SK-N-SH (cell line): ENCODE measurements around the gene MEF2D. TPM values are rescaled to one million over a fixed set of nuclear protein-coding genes. Genes with fewer than 3 reads are reported as not detected.

Source experiments
- CTCF ChIA-PET: fragments of 300-600, 350-600 bp; formaldehyde crosslinking; extraction: SDS; loops from one replicate; lab custom pipeline; 2021; lab: Yijun Ruan, JAX
- POLR2A ChIA-PET: fragments of 350-600 bp; sonication (Branson Sonifier 250); formaldehyde crosslinking; extraction: SDS; loops from one replicate; lab custom pipeline; 2020; ENCODE audit warnings: antibody characterized with exemption, inconsistent platforms; lab: Yijun Ruan, JAX
- DNase-seq: peaks from one replicate; pipeline ENCODE4 v3.0.0; 2012
- H2AFZ ChIP-seq: fragments of 200-600 bp; sonication (generic); 2 replicates; pipeline ENCODE4 v1.8.1; 2016; ENCODE audit warnings: antibody characterized with exemption, mild to moderate bottlenecking, low read depth
- H3F3A ChIP-seq: fragments of 200-600 bp; sonication (generic); replicated peaks from 2 replicates; pipeline ENCODE3; 2016; ENCODE audit warnings: antibody characterized with exemption, mild to moderate bottlenecking; ENCODE audit not compliant: insufficient read depth
- H3K27ac ChIP-seq, 2 experiments: fragments of 200-500 bp in 1 of 2; fragments of 200-600 bp in 1 of 2; sonication (Bioruptor generic) in 1 of 2; sonication (generic), shearing (Covaris generic) in 1 of 2; 2 replicates each; pipeline versions ENCODE4 v1.5.1 to v1.6.1; 2014 to 2016; ENCODE audit warnings: low read depth in 2 of 2, inconsistent platforms in 1 of 2, low read length in 1 of 2, mild to moderate bottlenecking in 1 of 2, mixed read lengths in 1 of 2
- H3K27me3 ChIP-seq: fragments of 200-600 bp; sonication (generic), shearing (Covaris generic); 2 replicates; pipeline ENCODE4 v1.6.1; 2016; ENCODE audit warnings: mixed run types; ENCODE audit not compliant: insufficient read depth
- H3K36me3 ChIP-seq, 2 experiments: fragments of 200-500 bp in 1 of 2; fragments of 200-600 bp in 1 of 2; sonication (Bioruptor generic) in 1 of 2; sonication (generic) in 1 of 2; replicated peaks in 1 of 2; 2 replicates each; pipeline versions ENCODE3 to v1.5.1; 2014 to 2016; ENCODE audit warnings: low read length in 1 of 2, mild to moderate bottlenecking in 1 of 2; ENCODE audit not compliant: insufficient read depth in 2 of 2, control insufficient read depth in 1 of 2
- H3K4me1 ChIP-seq, 2 experiments: fragments of 200-500 bp in 1 of 2; fragments of 200-600 bp in 1 of 2; sonication (Bioruptor generic) in 1 of 2; sonication (generic), shearing (Covaris generic) in 1 of 2; 2 replicates each; pipeline versions ENCODE4 v1.5.1 to v1.6.1; 2014 to 2016; ENCODE audit warnings: low read depth in 1 of 2, low read length in 1 of 2, mixed run types in 1 of 2; ENCODE audit not compliant: insufficient read depth in 2 of 2, control insufficient read depth in 1 of 2
- H3K4me2 ChIP-seq: fragments of 200-600 bp; sonication (generic), shearing (Covaris generic); 2 replicates; pipeline ENCODE4 v1.6.1; 2017; ENCODE audit warnings: mixed run types
- H3K4me3 ChIP-seq, 2 experiments: fragments of 200-500 bp in 1 of 2; fragments of 200-600 bp in 1 of 2; sonication (Bioruptor generic) in 1 of 2; sonication (generic), shearing (Covaris generic) in 1 of 2; 2 replicates each; pipeline versions ENCODE4 v1.5.1 to v1.8.1; 2014 to 2016; ENCODE audit warnings: low read depth in 2 of 2, inconsistent platforms in 1 of 2, low read length in 1 of 2, mild to moderate bottlenecking in 1 of 2, mixed read lengths in 1 of 2, moderate library complexity in 1 of 2
- H3K79me2 ChIP-seq: fragments of 200-600 bp; sonication (generic); 2 replicates; pipeline ENCODE4 v1.8.1; 2017; ENCODE audit warnings: mild to moderate bottlenecking; ENCODE audit not compliant: insufficient read depth
- H3K9ac ChIP-seq: fragments of 200-600 bp; sonication (generic); 2 replicates; pipeline ENCODE4 v1.6.1; 2017; ENCODE audit warnings: mixed run types
- H3K9me2 ChIP-seq: fragments of 200-600 bp; sonication (generic); 2 replicates; pipeline ENCODE4 v1.6.1; 2017; ENCODE audit warnings: mixed run types
- H3K9me3 ChIP-seq: fragments of 200-600 bp; sonication (generic); 2 replicates; pipeline ENCODE4 v1.6.1; 2017; ENCODE audit warnings: mixed run types, mild to moderate bottlenecking, moderate library complexity
- H4K20me1 ChIP-seq: fragments of 200-600 bp; sonication (generic); 2 replicates; pipeline ENCODE4 v1.6.1; 2017; ENCODE audit warnings: mild to moderate bottlenecking, mixed run types; ENCODE audit not compliant: insufficient read depth
- ELF1 ChIP-seq: IDR thresholded peaks from 2 replicates; pipeline ENCODE4 v1.4.0; 2012
- FOSL2 ChIP-seq: IDR thresholded peaks from 2 replicates; pipeline ENCODE4 v1.4.0; 2012; ENCODE audit warnings: low read depth, mild to moderate bottlenecking, moderate library complexity, borderline replicate concordance
- GATA2 ChIP-seq: sonication (generic); formaldehyde crosslinking; IDR thresholded peaks from 2 replicates; pipeline ENCODE4 v1.5.0; 2020; ENCODE audit warnings: mild to moderate bottlenecking, missing genetic modification reagents
- RAD21 ChIP-seq: IDR thresholded peaks from 2 replicates; pipeline ENCODE4 v1.6.1; 2012; ENCODE audit warnings: mild to moderate bottlenecking, low read length
- REST ChIP-seq: IDR thresholded peaks from 2 replicates; pipeline ENCODE4 v1.6.1; 2012; ENCODE audit warnings: mild to moderate bottlenecking, low read depth, low read length, moderate library complexity
- RXRA ChIP-seq: IDR thresholded peaks from 2 replicates; pipeline ENCODE4 v1.4.0; 2012; ENCODE audit warnings: low read depth, mild to moderate bottlenecking, borderline replicate concordance
- SIN3A ChIP-seq: IDR thresholded peaks from 2 replicates; pipeline ENCODE4 v1.6.1; 2012; ENCODE audit warnings: low read depth, mild to moderate bottlenecking, low read length, moderate library complexity, borderline replicate concordance
- TAF1 ChIP-seq: IDR thresholded peaks from 2 replicates; pipeline ENCODE4 v1.6.1; 2012; ENCODE audit warnings: low read depth, mild to moderate bottlenecking, low read length, moderate library complexity, borderline replicate concordance
- TCF12 ChIP-seq: IDR thresholded peaks from 2 replicates; pipeline ENCODE4 v1.4.0; 2012
- WGBS: methylation state at CpG from one replicate; pipeline ENCODE4 v1.1.6; 2017; ENCODE audit warnings: low lambda C conversion rate; 5-methylcytosine and 5-hydroxymethylcytosine counted together
- polyA plus RNA-seq, 3 experiments: library from polyadenylated mRNA; depleted of rRNA; stranded (reverse); fragments of >200 nt; gene quantifications; 2 replicates each; pipeline ENCODE4 v1.2.3, GENCODE V29; 2012
- TF ChIP-seq, protein P1 (sequence below): IDR thresholded peaks from 2 replicates; pipeline ENCODE4; 2012
- TF ChIP-seq, protein P2 (sequence below): fragments of 200-600 bp; sonication (generic); IDR thresholded peaks from 2 replicates; pipeline ENCODE4 v1.6.1; 2017; ENCODE audit warnings: antibody characterized with exemption, mild to moderate bottlenecking, moderate library complexity
- TF ChIP-seq, protein P3 (sequence below): IDR thresholded peaks from 2 replicates; pipeline ENCODE4 v1.4.0; 2012; ENCODE audit warnings: low read depth, borderline replicate concordance

MEF2D gene
- polyA plus RNA-seq, 1 of the 3 experiments (the other 2 are of a cell fraction): 14.3 TPM

GRCh38 chr1:156416993-156417392 is 83.6 kb downstream of the MEF2D start:
- no peak overlapping the region for H3K9ac ChIP-seq
- ChIA-PET CTCF (interaction anchor here (3.7 to 29.5 kb wide), 3 partner anchors 16 to 33 kb away, joined by 25 to 412 read pairs (median 46); no protein-coding TSS in a partner anchor), POLR2A (no interaction called here)
- H3K4me3 ChIP-seq: no peak overlapping the region
- H3K9me3 ChIP-seq: no peaks in the 10 kb centered on the region
- H3K4me1 ChIP-seq: peaks cover 11 to 24% of the 10 kb centered on the region in 2 experiments; a peak in 3 of 4 replicates
- H3F3A ChIP-seq: no peaks in the 10 kb centered on the region
- H4K20me1 ChIP-seq: no peaks in the 10 kb centered on the region
- WGBS: 44% methylated on average over 1 of the region's 1 CpG
- no peaks in the 10 kb centered on the region for H3K36me3 ChIP-seq
- no peak for TF ChIP-seq TAF1
- no peak for TF ChIP-seq SIN3A
- TF ChIP-seq TCF12: no peak
- TF ChIP-seq, protein P1, sequence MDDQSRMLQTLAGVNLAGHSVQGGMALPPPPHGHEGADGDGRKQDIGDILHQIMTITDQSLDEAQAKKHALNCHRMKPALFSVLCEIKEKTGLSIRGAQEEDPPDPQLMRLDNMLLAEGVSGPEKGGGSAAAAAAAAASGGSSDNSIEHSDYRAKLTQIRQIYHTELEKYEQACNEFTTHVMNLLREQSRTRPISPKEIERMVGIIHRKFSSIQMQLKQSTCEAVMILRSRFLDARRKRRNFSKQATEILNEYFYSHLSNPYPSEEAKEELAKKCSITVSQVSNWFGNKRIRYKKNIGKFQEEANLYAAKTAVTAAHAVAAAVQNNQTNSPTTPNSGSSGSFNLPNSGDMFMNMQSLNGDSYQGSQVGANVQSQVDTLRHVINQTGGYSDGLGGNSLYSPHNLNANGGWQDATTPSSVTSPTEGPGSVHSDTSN: no peak
- TF ChIP-seq ELF1: no peak
- no peak for TF ChIP-seq GATA2
- TF ChIP-seq, protein P2, sequence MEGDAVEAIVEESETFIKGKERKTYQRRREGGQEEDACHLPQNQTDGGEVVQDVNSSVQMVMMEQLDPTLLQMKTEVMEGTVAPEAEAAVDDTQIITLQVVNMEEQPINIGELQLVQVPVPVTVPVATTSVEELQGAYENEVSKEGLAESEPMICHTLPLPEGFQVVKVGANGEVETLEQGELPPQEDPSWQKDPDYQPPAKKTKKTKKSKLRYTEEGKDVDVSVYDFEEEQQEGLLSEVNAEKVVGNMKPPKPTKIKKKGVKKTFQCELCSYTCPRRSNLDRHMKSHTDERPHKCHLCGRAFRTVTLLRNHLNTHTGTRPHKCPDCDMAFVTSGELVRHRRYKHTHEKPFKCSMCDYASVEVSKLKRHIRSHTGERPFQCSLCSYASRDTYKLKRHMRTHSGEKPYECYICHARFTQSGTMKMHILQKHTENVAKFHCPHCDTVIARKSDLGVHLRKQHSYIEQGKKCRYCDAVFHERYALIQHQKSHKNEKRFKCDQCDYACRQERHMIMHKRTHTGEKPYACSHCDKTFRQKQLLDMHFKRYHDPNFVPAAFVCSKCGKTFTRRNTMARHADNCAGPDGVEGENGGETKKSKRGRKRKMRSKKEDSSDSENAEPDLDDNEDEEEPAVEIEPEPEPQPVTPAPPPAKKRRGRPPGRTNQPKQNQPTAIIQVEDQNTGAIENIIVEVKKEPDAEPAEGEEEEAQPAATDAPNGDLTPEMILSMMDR: no peak
- no peak for TF ChIP-seq RAD21
- TF ChIP-seq, protein P3, sequence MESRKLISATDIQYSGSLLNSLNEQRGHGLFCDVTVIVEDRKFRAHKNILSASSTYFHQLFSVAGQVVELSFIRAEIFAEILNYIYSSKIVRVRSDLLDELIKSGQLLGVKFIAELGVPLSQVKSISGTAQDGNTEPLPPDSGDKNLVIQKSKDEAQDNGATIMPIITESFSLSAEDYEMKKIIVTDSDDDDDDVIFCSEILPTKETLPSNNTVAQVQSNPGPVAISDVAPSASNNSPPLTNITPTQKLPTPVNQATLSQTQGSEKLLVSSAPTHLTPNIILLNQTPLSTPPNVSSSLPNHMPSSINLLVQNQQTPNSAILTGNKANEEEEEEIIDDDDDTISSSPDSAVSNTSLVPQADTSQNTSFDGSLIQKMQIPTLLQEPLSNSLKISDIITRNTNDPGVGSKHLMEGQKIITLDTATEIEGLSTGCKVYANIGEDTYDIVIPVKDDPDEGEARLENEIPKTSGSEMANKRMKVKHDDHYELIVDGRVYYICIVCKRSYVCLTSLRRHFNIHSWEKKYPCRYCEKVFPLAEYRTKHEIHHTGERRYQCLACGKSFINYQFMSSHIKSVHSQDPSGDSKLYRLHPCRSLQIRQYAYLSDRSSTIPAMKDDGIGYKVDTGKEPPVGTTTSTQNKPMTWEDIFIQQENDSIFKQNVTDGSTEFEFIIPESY: no peak
- no peak for TF ChIP-seq FOSL2
- H3K4me2 ChIP-seq: no peak overlapping the region
- no peaks in the 10 kb centered on the region for H3K9me2 ChIP-seq
- H3K27me3 ChIP-seq: peaks cover 23% of the 10 kb centered on the region
- DNase-seq: no peak
- no peaks in the 10 kb centered on the region for H3K79me2 ChIP-seq
- no peak overlapping the region for H3K27ac ChIP-seq
- no peak overlapping the region for H2AFZ ChIP-seq

DNA sequence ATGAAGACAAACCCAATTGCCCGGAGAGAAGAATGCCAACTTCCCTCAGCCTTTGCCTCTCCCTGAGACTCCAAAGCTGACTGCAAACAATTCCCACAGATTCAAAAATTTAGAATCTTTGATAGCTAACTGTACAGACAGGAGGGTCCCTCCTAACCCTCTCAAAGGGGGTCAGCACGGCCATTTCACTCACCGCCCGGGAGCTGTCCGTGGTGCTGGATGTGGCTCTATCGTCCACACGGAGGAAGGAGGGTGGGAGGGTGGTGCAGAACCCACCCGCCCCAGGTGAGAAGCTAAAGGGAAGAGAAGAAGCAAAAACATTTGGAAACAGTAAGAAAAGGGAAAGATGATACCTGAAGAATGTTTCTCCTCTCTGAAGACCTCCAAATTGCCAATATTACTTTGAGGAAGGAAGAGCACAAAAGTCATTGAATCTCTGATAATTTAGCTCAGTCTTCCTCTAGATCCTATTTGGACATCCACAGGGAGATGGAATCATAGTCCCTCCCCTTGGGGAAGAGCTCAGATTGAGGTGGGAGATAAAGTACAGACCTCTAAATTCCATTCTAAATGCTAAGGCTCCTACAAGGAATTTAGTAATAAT is 86.0 kb downstream of the MEF2D start:
- TF ChIP-seq RXRA (no peak), REST (peak; percentile 96)
- no peak overlapping the region for H3K9ac ChIP-seq
- H3K27me3 ChIP-seq: peaks cover 2% of the 10 kb centered on the region; the same call in 1 of the 2 replicates
- ChIA-PET CTCF (interaction anchor here (0.6 to 29.5 kb wide), 5 partner anchors 9 to 43 kb away, joined by 3 to 412 read pairs (median 4); no protein-coding TSS in a partner anchor), POLR2A (no interaction called here)
- no peak overlapping the region for H3K27ac ChIP-seq
- DNase-seq: no peak
- 82% methylated on average over 8 of the region's 8 CpGs for WGBS
- H2AFZ ChIP-seq: no peak overlapping the region
- H3K4me2 ChIP-seq: no peak overlapping the region
- H3K9me2 ChIP-seq: no peaks in the 10 kb centered on the region
- no peaks in the 10 kb centered on the region for H4K20me1 ChIP-seq
- no peaks in the 10 kb centered on the region for H3F3A ChIP-seq
- no peak overlapping the region for H3K4me3 ChIP-seq
- H3K79me2 ChIP-seq: no peaks in the 10 kb centered on the region
- H3K9me3 ChIP-seq: no peaks in the 10 kb centered on the region
- H3K36me3 ChIP-seq: no peaks in the 10 kb centered on the region
- peaks cover 0 to 4% of the 10 kb centered on the region in 2 experiments; a peak in 2 of 4 replicates for H3K4me1 ChIP-seq
